Chondrocyte (in vitro differentiated cells): ENCODE measurements around the gene ITIH4. TPM values are rescaled to one million over a fixed set of nuclear protein-coding genes. Genes with fewer than 3 reads are reported as not detected.

Source experiments
- DNase-seq: peaks from one replicate; pipeline ENCODE4 v3.0.0; 2021; ENCODE audit warnings: mixed read lengths, low spot score
- H3K27ac Mint-ChIP-seq: one replicate; pipeline ENCODE4 v1.8.0; 2021; ENCODE audit warnings: mild to moderate bottlenecking, moderate library complexity, mixed read lengths; ENCODE audit not compliant: unreplicated experiment
- H3K27me3 Mint-ChIP-seq: 2 replicates; pipeline ENCODE4 v1.8.0; 2021; ENCODE audit warnings: low read depth, mixed read lengths
- H3K36me3 Mint-ChIP-seq: 2 replicates; pipeline ENCODE4 v1.8.0; 2021; ENCODE audit warnings: low read depth, mixed read lengths
- H3K4me1 Mint-ChIP-seq: 2 replicates; pipeline ENCODE4 v1.8.0; 2021; ENCODE audit warnings: low read depth, mild to moderate bottlenecking, mixed read lengths
- H3K4me3 Mint-ChIP-seq: one replicate; pipeline ENCODE4 v1.8.0; 2021; ENCODE audit warnings: mild to moderate bottlenecking, moderate library complexity, mixed read lengths; ENCODE audit not compliant: unreplicated experiment
- H3K9me3 Mint-ChIP-seq: 2 replicates; pipeline ENCODE4 v1.8.0; 2021; ENCODE audit warnings: low read depth, mixed read lengths
- CTCF ChIP-seq: fragments of 200-600 bp; sonication (generic); IDR thresholded peaks from 2 replicates; pipeline ENCODE4 v1.5.0; 2021; ENCODE audit warnings: antibody characterized with exemption, mild to moderate bottlenecking, moderate library complexity
- total RNA-seq: library from RNA; stranded (reverse); gene quantifications from 3 replicates; pipeline ENCODE4 v1.2.1, GENCODE V29; 2021

Gene ITIH4
- total RNA-seq, 1 donor from 2014 or later = 5.2 TPM

DNA sequence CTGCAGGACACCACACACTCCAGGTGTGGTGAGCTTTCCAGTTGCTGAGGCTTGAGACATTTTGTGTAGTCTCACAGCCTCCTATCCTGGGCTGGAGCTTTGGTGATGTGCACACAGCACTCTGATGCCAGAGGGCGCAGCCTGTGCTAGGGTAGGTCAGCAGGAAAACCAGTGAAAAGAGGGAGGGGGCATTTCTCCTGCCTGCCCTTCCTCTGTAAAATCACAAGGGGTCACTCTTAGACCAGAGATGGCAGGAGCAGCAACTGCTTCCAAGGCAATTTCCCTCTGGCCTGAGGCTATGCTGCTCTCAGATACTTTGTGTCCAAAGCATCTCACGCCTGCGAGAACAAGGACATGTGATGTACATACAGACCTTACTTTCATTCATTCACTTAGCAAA, 20.9 kb upstream of the ITIH4 start:
- no peaks in the 10 kb centered on the region for H3K27me3 Mint-ChIP-seq
- peaks cover 11% of the 10 kb centered on the region for H3K4me1 Mint-ChIP-seq
- no peak for DNase-seq
- no peak overlapping the region for H3K4me3 Mint-ChIP-seq
- no peak overlapping the region for H3K27ac Mint-ChIP-seq
- TF ChIP-seq CTCF = peak; percentile 77
- H3K36me3 Mint-ChIP-seq = peaks cover 8% of the 10 kb centered on the region
- H3K9me3 Mint-ChIP-seq = no peaks in the 10 kb centered on the region

GRCh38 chr3:52849656-52850055, 19.2 kb upstream of the ITIH4 start:
- Mint-ChIP-seq H3K4me1 (peaks cover 28% of the 10 kb centered on the region), H3K27me3 (no peaks in the 10 kb centered on the region), H3K9me3 (no peaks in the 10 kb centered on the region), H3K36me3 (peaks cover 3% of the 10 kb centered on the region), H3K27ac (no peak overlapping the region), H3K4me3 (no peak overlapping the region)
- no peak for TF ChIP-seq CTCF
- no peak for DNase-seq

- Mint-ChIP-seq H3K4me1 (peaks cover 35% of the 10 kb centered on the region), H3K27ac (peak overlapping the region; percentile 71), H3K9me3 (no peaks in the 10 kb centered on the region), H3K4me3 (no peak overlapping the region), H3K36me3 (peaks cover 3% of the 10 kb centered on the region), H3K27me3 (no peaks in the 10 kb centered on the region)
- no peak for DNase-seq
- no peak for TF ChIP-seq CTCF
These were observed 18.1 kb upstream of the ITIH4 start for GRCh38 chr3:52848617-52849016.

GRCh38 chr3:52847726-52848125, 17.3 kb upstream of the ITIH4 start:
- Mint-ChIP-seq H3K4me3 (no peak overlapping the region), H3K27ac (no peak overlapping the region), H3K27me3 (no peaks in the 10 kb centered on the region), H3K9me3 (no peaks in the 10 kb centered on the region), H3K36me3 (peaks cover 5% of the 10 kb centered on the region), H3K4me1 (peaks cover 41% of the 10 kb centered on the region)
- no peak for DNase-seq
- TF ChIP-seq CTCF = no peak

GRCh38 chr3:52847241-52847640, 16.8 kb upstream of the ITIH4 start:
- TF ChIP-seq CTCF = no peak
- H3K27me3 Mint-ChIP-seq = no peaks in the 10 kb centered on the region
- H3K4me3 Mint-ChIP-seq = no peak overlapping the region
- DNase-seq = no peak
- H3K36me3 Mint-ChIP-seq = peaks cover 5% of the 10 kb centered on the region
- H3K27ac Mint-ChIP-seq = peak overlapping the region; percentile 95
- no peaks in the 10 kb centered on the region for H3K9me3 Mint-ChIP-seq
- H3K4me1 Mint-ChIP-seq = peaks cover 41% of the 10 kb centered on the region
